Measurements from ENCODE around the gene CYP2U1. TPM values are rescaled to one million over a fixed set of nuclear protein-coding genes. Genes with fewer than 3 reads are reported as not detected.

The CYP2U1 gene
- total and polyA plus RNA-seq, 2 experiments from 2014 or later = 3.2 to 9.9 TPM

DNA sequence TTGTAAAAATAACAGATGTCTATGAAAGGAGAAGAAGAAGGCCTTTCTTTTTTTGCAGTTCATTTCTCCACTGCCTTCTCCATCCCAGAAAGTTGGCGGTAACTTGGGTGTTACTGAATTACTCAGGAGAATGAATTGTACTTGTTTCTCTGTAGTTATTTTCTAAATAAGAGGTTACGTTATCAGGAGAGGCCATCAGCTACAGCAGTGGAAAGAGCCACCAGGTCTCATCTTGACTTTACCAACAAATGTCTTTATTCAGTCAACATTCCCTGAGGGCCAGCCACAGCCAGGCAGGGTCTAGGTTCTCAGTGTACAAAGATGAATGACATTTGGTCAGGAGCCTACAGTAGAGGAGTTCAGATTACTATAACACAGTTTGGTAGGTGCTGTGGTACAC, 66.4 kb downstream of the CYP2U1 start (continued):
- TF ChIP-seq, protein P1, sequence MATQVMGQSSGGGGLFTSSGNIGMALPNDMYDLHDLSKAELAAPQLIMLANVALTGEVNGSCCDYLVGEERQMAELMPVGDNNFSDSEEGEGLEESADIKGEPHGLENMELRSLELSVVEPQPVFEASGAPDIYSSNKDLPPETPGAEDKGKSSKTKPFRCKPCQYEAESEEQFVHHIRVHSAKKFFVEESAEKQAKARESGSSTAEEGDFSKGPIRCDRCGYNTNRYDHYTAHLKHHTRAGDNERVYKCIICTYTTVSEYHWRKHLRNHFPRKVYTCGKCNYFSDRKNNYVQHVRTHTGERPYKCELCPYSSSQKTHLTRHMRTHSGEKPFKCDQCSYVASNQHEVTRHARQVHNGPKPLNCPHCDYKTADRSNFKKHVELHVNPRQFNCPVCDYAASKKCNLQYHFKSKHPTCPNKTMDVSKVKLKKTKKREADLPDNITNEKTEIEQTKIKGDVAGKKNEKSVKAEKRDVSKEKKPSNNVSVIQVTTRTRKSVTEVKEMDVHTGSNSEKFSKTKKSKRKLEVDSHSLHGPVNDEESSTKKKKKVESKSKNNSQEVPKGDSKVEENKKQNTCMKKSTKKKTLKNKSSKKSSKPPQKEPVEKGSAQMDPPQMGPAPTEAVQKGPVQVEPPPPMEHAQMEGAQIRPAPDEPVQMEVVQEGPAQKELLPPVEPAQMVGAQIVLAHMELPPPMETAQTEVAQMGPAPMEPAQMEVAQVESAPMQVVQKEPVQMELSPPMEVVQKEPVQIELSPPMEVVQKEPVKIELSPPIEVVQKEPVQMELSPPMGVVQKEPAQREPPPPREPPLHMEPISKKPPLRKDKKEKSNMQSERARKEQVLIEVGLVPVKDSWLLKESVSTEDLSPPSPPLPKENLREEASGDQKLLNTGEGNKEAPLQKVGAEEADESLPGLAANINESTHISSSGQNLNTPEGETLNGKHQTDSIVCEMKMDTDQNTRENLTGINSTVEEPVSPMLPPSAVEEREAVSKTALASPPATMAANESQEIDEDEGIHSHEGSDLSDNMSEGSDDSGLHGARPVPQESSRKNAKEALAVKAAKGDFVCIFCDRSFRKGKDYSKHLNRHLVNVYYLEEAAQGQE (IDR thresholded peaks at IDR 0.05; ENCODE audit: unreplicated experiment) = no peak
- TF ChIP-seq, protein P2, sequence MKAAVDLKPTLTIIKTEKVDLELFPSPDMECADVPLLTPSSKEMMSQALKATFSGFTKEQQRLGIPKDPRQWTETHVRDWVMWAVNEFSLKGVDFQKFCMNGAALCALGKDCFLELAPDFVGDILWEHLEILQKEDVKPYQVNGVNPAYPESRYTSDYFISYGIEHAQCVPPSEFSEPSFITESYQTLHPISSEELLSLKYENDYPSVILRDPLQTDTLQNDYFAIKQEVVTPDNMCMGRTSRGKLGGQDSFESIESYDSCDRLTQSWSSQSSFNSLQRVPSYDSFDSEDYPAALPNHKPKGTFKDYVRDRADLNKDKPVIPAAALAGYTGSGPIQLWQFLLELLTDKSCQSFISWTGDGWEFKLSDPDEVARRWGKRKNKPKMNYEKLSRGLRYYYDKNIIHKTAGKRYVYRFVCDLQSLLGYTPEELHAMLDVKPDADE (IDR thresholded peaks at IDR 0.05) = no peak

DNA sequence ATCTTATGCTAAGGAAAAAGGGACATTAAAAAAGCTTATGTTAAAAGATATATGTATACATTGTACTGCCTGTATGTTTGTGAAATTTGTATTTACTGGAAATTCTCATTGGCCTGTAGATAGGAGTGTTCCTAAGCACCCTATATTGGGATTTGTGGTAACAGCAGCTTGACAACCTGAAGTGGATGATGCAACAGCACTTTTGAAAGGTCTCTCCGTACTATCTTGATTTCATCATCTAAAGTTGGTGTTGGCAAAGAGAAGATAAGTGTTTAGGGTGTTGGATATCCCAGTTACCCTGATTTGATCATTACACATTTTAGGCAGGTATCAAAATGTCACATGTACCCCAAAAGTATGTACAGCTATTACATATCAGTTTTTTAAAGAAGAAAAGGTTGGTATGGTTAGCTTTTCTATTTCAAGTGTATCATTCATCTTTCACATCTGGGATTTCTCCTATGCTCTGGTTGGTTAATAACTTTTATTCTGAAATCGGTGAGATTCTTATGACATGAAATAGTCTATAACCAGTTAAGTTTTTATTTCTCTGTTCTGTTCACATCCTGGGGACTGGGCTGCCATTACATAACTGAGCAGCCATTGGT, 68.7 kb downstream of the CYP2U1 start:
- TF ChIP-seq STAT1 (IDR thresholded peaks at IDR 0.05; ENCODE audit: unreplicated experiment) = no peak
- TF ChIP-seq, protein P2 (IDR thresholded peaks at IDR 0.05) = no peak
- TF ChIP-seq JUNB (IDR thresholded peaks at IDR 0.05; ENCODE audit: unreplicated experiment) = no peak
- Mint-ChIP-seq H3K27ac (no peak overlapping the region), H3K36me3 (ENCODE audit: low read depth) (peaks cover 74% of the 10 kb centered on the region), H3K4me3 (no peak overlapping the region), H3K4me1 (peaks cover 13% of the 10 kb centered on the region), H3K9me3 (peaks cover 8% of the 10 kb centered on the region), H3K27me3 (ENCODE audit: insufficient read depth, low read depth, poor library complexity) (no peaks in the 10 kb centered on the region)
- Histone ChIP-seq H2AFZ (no peak overlapping the region), H3K27ac (ENCODE audit: low read depth) (no peak overlapping the region), H3K36me3 (ENCODE audit: insufficient read depth) (no peaks in the 10 kb centered on the region; the same call in 1 of the 2 replicates), H4K20me1 (replicated peaks; ENCODE audit: insufficient read depth) (0 out of 2 replicates have a peak, but pooled peaks cover 2% of the 10 kb centered on the region), H3K27me3 (ENCODE audit: insufficient read depth) (no peaks in the 10 kb centered on the region), H3K4me3 (no peak overlapping the region), H3K4me1 (ENCODE audit: insufficient read depth) (peaks cover 4% of the 10 kb centered on the region; the same call in 1 of the 2 replicates), H3K9me2 (ENCODE audit: insufficient read depth) (peaks cover 6% of the 10 kb centered on the region; the same call in 1 of the 2 replicates), H3K4me2 (no peak overlapping the region), H3K79me2 (replicated peaks; ENCODE audit: insufficient read depth) (peaks cover 29% of the 10 kb centered on the region), H3F3A (replicated peaks; ENCODE audit: low read depth) (no peaks in the 10 kb centered on the region)
- no peak for DNase-seq (ENCODE audit: low spot score)
- no peak for ATAC-seq

DNA sequence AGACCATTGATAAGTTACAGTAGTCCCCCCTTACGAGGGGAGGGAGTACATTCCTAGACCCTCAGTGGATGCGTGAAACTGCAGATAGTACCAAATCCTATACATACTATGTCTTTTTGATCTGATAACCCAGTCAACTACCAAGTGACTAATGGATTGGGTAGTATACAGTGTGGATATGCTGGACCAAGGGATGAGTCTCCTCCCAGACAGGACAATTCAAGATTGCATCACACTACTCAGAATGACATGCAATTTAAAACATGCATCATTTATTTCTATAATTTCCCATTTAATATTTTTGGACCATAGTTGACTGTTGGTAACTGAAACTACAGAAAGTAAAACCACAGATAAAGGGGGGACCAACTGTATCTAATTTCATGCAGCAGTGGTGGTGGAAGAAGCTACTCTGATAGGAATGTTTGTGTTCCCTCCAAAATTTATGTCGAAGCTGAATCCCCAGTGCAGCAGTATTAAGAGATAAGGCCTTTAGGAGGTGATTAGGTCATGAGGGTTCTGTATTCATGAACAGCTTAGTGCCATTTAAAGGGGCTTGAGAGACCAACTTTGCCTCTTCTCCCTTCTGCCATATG, 70.3 kb downstream of the CYP2U1 start:
- Mint-ChIP-seq H3K27me3 (ENCODE audit: insufficient read depth, low read depth, poor library complexity) (no peaks in the 10 kb centered on the region), H3K36me3 (ENCODE audit: low read depth) (peaks cover 72% of the 10 kb centered on the region), H3K4me3 (no peak overlapping the region), H3K4me1 (peaks cover 14% of the 10 kb centered on the region), H3K27ac (no peak overlapping the region), H3K9me3 (peaks cover 8% of the 10 kb centered on the region)
- peaks cover 4% of the 10 kb centered on the region; the same call in 1 of the 2 replicates for H3K4me1 ChIP-seq (ENCODE audit: insufficient read depth)
- no peaks in the 10 kb centered on the region; the same call in 1 of the 2 replicates for H3K36me3 ChIP-seq (ENCODE audit: insufficient read depth)
- peaks cover 17% of the 10 kb centered on the region for H3K79me2 ChIP-seq (replicated peaks; ENCODE audit: insufficient read depth)
- no peak overlapping the region for H2AFZ ChIP-seq
- DNase-seq (ENCODE audit: low spot score) = no peak
- H3K9me2 ChIP-seq (ENCODE audit: insufficient read depth) = peaks cover 6% of the 10 kb centered on the region; the same call in 1 of the 2 replicates
- no peak overlapping the region for H3K4me3 ChIP-seq
- no peaks in the 10 kb centered on the region for H3K27me3 ChIP-seq (ENCODE audit: insufficient read depth)
- no peak overlapping the region for H3K4me2 ChIP-seq
- no peak for ATAC-seq
- H4K20me1 ChIP-seq (replicated peaks; ENCODE audit: insufficient read depth) = no peaks in the 10 kb centered on the region
- no peaks in the 10 kb centered on the region for H3F3A ChIP-seq (replicated peaks; ENCODE audit: low read depth)
- no peak overlapping the region for H3K27ac ChIP-seq (ENCODE audit: low read depth)
- TF ChIP-seq STAT1 (IDR thresholded peaks at IDR 0.05; ENCODE audit: unreplicated experiment) (no peak), POLR2AphosphoS5 (IDR thresholded peaks at IDR 0.05; ENCODE audit: low read depth) (no peak)
- TF ChIP-seq, protein P3, sequence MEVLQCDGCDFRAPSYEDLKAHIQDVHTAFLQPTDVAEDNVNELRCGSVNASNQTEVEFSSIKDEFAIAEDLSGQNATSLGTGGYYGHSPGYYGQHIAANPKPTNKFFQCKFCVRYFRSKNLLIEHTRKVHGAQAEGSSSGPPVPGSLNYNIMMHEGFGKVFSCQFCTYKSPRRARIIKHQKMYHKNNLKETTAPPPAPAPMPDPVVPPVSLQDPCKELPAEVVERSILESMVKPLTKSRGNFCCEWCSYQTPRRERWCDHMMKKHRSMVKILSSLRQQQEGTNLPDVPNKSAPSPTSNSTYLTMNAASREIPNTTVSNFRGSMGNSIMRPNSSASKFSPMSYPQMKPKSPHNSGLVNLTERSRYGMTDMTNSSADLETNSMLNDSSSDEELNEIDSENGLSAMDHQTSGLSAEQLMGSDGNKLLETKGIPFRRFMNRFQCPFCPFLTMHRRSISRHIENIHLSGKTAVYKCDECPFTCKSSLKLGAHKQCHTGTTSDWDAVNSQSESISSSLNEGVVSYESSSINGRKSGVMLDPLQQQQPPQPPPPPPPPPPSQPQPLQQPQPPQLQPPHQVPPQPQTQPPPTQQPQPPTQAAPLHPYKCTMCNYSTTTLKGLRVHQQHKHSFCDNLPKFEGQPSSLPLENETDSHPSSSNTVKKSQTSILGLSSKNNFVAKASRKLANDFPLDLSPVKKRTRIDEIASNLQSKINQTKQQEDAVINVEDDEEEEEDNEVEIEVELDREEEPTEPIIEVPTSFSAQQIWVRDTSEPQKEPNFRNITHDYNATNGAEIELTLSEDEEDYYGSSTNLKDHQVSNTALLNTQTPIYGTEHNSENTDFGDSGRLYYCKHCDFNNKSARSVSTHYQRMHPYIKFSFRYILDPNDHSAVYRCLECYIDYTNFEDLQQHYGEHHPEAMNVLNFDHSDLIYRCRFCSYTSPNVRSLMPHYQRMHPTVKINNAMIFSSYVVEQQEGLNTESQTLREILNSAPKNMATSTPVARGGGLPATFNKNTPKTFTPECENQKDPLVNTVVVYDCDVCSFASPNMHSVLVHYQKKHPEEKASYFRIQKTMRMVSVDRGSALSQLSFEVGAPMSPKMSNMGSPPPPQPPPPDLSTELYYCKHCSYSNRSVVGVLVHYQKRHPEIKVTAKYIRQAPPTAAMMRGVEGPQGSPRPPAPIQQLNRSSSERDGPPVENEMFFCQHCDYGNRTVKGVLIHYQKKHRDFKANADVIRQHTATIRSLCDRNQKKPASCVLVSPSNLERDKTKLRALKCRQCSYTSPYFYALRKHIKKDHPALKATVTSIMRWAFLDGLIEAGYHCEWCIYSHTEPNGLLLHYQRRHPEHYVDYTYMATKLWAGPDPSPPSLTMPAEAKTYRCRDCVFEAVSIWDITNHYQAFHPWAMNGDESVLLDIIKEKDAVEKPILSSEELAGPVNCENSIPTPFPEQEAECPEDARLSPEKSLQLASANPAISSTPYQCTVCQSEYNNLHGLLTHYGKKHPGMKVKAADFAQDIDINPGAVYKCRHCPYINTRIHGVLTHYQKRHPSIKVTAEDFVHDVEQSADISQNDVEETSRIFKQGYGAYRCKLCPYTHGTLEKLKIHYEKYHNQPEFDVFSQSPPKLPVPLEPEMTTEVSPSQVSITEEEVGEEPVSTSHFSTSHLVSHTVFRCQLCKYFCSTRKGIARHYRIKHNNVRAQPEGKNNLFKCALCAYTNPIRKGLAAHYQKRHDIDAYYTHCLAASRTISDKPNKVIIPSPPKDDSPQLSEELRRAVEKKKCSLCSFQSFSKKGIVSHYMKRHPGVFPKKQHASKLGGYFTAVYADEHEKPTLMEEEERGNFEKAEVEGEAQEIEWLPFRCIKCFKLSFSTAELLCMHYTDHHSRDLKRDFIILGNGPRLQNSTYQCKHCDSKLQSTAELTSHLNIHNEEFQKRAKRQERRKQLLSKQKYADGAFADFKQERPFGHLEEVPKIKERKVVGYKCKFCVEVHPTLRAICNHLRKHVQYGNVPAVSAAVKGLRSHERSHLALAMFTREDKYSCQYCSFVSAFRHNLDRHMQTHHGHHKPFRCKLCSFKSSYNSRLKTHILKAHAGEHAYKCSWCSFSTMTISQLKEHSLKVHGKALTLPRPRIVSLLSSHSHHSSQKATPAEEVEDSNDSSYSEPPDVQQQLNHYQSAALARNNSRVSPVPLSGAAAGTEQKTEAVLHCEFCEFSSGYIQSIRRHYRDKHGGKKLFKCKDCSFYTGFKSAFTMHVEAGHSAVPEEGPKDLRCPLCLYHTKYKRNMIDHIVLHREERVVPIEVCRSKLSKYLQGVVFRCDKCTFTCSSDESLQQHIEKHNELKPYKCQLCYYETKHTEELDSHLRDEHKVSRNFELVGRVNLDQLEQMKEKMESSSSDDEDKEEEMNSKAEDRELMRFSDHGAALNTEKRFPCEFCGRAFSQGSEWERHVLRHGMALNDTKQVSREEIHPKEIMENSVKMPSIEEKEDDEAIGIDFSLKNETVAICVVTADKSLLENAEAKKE (CRISPR knock-in tag; IDR thresholded peaks at IDR 0.05) = no peak
